K562 (cell line): Measurements from ENCODE around the gene COMP. TPM values are rescaled to one million over a fixed set of nuclear protein-coding genes. Genes with fewer than 3 reads are reported as not detected.

Source experiments
- ATAC-seq: fragments of 200-7000 bp; cut with Tn5 transposase; 3 replicates; pipeline ENCODE4 v1.9.1; 2020; ENCODE audit warnings: moderate library complexity
- BruUV-seq: library from RNA; stranded (reverse); fragments of 400-500 nt; replicated peaks from 2 replicates; lab custom pipeline; 2021; lab: Mats Ljungman, UMichigan
- CTCF ChIA-PET: fragments of 300-600 bp; formaldehyde crosslinking; extraction: SDS; loops from one replicate; lab custom pipeline; 2021; ENCODE audit warnings: low intra/inter-chr PET ratio; lab: Yijun Ruan, JAX
- POLR2A ChIA-PET: fragments of 300-600, 350-650 bp; sonication (Branson Sonifier 250); formaldehyde crosslinking; extraction: SDS; loops from one replicate; lab custom pipeline; 2021; ENCODE audit warnings: antibody characterized with exemption, inconsistent platforms; lab: Yijun Ruan, JAX
- DNase-seq, 4 experiments: peaks; one replicate each; pipeline versions ENCODE4 v3.0.0 to v3.0.0-alpha.2; 2011 to 2018; ENCODE audit warnings: low spot score in 3 of 4, mixed read lengths in 3 of 4; ENCODE audit errors: extremely low read depth in 1 of 4
- FAIRE-seq: peaks from 2 replicates; lab custom pipeline; 2011; peaks lifted over from hg19 to GRCh38; lab: Jason Lieb, UNC
- H2AFZ ChIP-seq: 2 replicates; pipeline ENCODE4 v1.6.0; 2011; ENCODE audit warnings: low read depth, low read length, control low read depth, inconsistent platforms
- H3K27ac ChIP-seq: fragments of 200-600 bp; 3 replicates; pipeline ENCODE4 v1.8.0; 2011; ENCODE audit warnings: low read depth, mild to moderate bottlenecking, control low read depth, inconsistent platforms, low read length, moderate library complexity, mixed read lengths; ENCODE audit errors: extremely low read depth
- H3K27me3 ChIP-seq, 2 experiments: fragments of 300-600 bp in 1 of 2; 2 replicates in 1 of 2; 3 replicates in 1 of 2; pipeline versions ENCODE4 v1.6.0 to v1.8.0; 2011; ENCODE audit warnings: inconsistent platforms in 2 of 2, low read length in 2 of 2, mild to moderate bottlenecking in 1 of 2, mixed read lengths in 1 of 2, moderate library complexity in 1 of 2; ENCODE audit not compliant: control insufficient read depth in 2 of 2, insufficient read depth in 2 of 2
- H3K36me3 ChIP-seq: fragments of 300-600 bp; 3 replicates; pipeline ENCODE4 v1.8.0; 2011; ENCODE audit warnings: mild to moderate bottlenecking, low read length, inconsistent platforms; ENCODE audit not compliant: control insufficient read depth, insufficient read depth
- H3K4me1 ChIP-seq, 2 experiments: fragments of 200-600 bp in 1 of 2; replicated peaks in 1 of 2; 2 replicates in 1 of 2; 3 replicates in 1 of 2; pipeline versions ENCODE4 v1.5.1 to v1.8.0; 2011; ENCODE audit warnings: inconsistent platforms in 2 of 2, low read length in 2 of 2, mild to moderate bottlenecking in 1 of 2, mixed read lengths in 1 of 2, moderate library complexity in 1 of 2; ENCODE audit not compliant: control insufficient read depth in 2 of 2, insufficient read depth in 2 of 2
- H3K4me2 ChIP-seq: 2 replicates; pipeline ENCODE4 v1.6.1; 2011; ENCODE audit warnings: low read length, control low read depth, inconsistent platforms, mixed read lengths; ENCODE audit not compliant: insufficient read depth
- H3K4me3 ChIP-seq: fragments of 200-600 bp; sonication (generic), shearing (Covaris generic); 2 replicates; pipeline ENCODE4 v1.5.1; 2016; ENCODE audit warnings: control low read depth, inconsistent platforms
- H3K79me2 ChIP-seq: fragments of 200-600 bp; 3 replicates; pipeline ENCODE4 v1.8.0; 2011; ENCODE audit warnings: low read length, inconsistent platforms; ENCODE audit not compliant: control insufficient read depth, insufficient read depth
- H3K9ac ChIP-seq, 2 experiments: 2 replicates each; pipeline versions ENCODE4 v1.6.0 to v1.6.1; 2011; ENCODE audit warnings: low read depth in 2 of 2, low read length in 2 of 2, control low read depth in 1 of 2, inconsistent platforms in 1 of 2, mild to moderate bottlenecking in 1 of 2, mixed read lengths in 1 of 2; ENCODE audit not compliant: insufficient read depth in 1 of 2
- H3K9me1 ChIP-seq: one replicate; pipeline ENCODE4 v1.6.0; 2011; ENCODE audit warnings: inconsistent platforms, mild to moderate bottlenecking, low read length, moderate library complexity; ENCODE audit not compliant: control insufficient read depth, insufficient read depth
- H3K9me3 ChIP-seq: replicated peaks from 2 replicates; pipeline ENCODE4 v1.5.1; 2011; ENCODE audit warnings: low read depth, low read length, inconsistent platforms; ENCODE audit not compliant: control insufficient read depth, insufficient read depth
- H4K20me1 ChIP-seq: replicated peaks from 2 replicates; pipeline ENCODE4 v1.6.1; 2011; ENCODE audit warnings: low read length, inconsistent platforms, mixed read lengths; ENCODE audit not compliant: control insufficient read depth, insufficient read depth
- ELF1 ChIP-seq: fragments of 200-800 bp; sonication (Bioruptor generic); IDR thresholded peaks from 2 replicates; pipeline ENCODE4 v1.6.1; 2016; ENCODE audit warnings: missing genetic modification characterization, missing compliant biosample characterization
- LEF1 ChIP-seq: fragments of 450-650 bp; IDR thresholded peaks from 2 replicates; pipeline ENCODE4 v1.6.1; 2016; ENCODE audit warnings: mild to moderate bottlenecking
- POLR2G ChIP-seq: fragments of 200-400 bp; formaldehyde crosslinking; IDR thresholded peaks from 2 replicates; pipeline ENCODE4 v1.6.1; 2017; ENCODE audit warnings: low read depth, mild to moderate bottlenecking, antibody characterized with exemption, low read length, moderate library complexity
- TFAM ChIP-seq: fragments of 250-450 bp; sonication (Bioruptor Pico); conservative IDR thresholded peaks from 2 replicates; pipeline ENCODE4 v1.5.0; 2021; ENCODE audit warnings: mild to moderate bottlenecking, moderate library complexity
- WGBS: fragments of 100-300 bp; shearing (Covaris generic); methylation state at CpG from one replicate; pipeline ENCODE4 v1.1.6; 2016; ENCODE audit warnings: low coverage, mixed read lengths; ENCODE audit not compliant: insufficient coverage; ENCODE audit errors: missing lambda C conversion rate; 5-methylcytosine and 5-hydroxymethylcytosine counted together
- in situ Hi-C: fragments of 300-500 bp; cut with MboI; formaldehyde crosslinking; loops from 4 replicates; pipeline ENCODE4 v1.15.0; 2018; ENCODE audit warnings: inconsistent platforms, mixed read lengths
- intact Hi-C: fragments of 100-400 bp; cut with micrococcal nuclease; formaldehyde crosslinking; loops from 2 replicates; pipeline ENCODE4 v1.14.2; 2022
- polyA plus RNA-seq, 8 experiments: library from polyadenylated mRNA; depleted of rRNA in 4 of 8; stranded (reverse) in 5 of 8; unstranded in 3 of 8; fragments of >200 nt; fragmentation: Nextera tagmentation in 2 of 8; fragmentation: Illumina TruSeq in 1 of 8; extraction: Ambion mirVana in 2 of 8; extraction: Trizol in 1 of 8; gene quantifications; 2 replicates each; pipeline versions ENCODE4 v1.2.1 to v1.2.3, GENCODE V29; 2011 to 2014; ENCODE audit warnings: inconsistent platforms in 1 of 8, missing spikeins in 1 of 8
- total RNA-seq, 7 experiments: library from RNA; depleted of rRNA in 6 of 7; stranded (reverse); fragments of >200 nt in 6 of 7; fragmentation: Illumina TruSeq in 2 of 7; extraction: Trizol in 2 of 7; gene quantifications; 2 replicates each; pipeline versions ENCODE4 v1.2.1 to v1.2.3, GENCODE V29; 2011 to 2021; ENCODE audit warnings: low replicate concordance in 1 of 7
- TF ChIP-seq, protein P1 (sequence below): fragments of 250-450 bp; sonication (Bioruptor Pico); IDR thresholded peaks from 2 replicates; pipeline ENCODE4 v1.8.0; 2021; ENCODE audit warnings: borderline replicate concordance, mild to moderate bottlenecking, moderate library complexity; ENCODE audit not compliant: poor library complexity, severe bottlenecking

COMP gene
- total and polyA plus RNA-seq, 9 of the 15 experiments (the other 6 are each of a cell fraction or from before 2014, with no cell fraction given) = 0.07 TPM; not detected in 8

DNA sequence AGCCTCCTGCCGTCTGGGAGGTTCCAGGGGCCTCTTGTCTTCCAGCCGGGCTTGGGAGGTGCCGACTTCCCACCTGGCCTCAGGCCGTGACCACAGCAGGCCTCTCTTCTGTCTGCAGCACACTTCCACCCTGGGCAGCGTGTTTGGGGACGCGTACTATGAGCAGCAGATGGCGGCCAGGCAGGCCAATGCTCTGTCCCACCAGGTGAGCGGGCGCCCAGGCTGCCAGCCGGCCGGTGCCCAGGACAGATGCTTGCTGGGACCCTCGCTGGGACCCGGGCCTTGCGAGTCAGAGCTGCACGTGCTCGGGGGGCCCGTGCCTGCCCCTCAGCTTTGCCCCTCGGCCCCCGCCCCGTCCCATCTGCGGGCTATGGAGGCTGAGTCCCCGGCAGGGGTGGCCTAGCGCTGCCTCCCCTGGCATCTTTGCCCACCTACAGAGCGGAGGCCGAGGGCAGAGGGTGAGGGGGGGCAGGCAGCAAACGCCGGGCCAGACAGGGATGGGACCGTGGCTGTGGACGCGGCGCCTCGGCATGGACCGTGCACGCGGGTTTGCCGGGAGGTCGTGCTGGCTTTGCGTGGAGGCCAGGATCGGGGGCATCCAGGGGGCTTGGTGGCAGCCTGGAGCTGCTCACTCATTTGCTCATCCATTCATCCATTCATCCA, 16.2 kb downstream of the COMP start:
- ChIA-PET POLR2A (interaction anchor here (0.6 kb wide), 1 partner anchor 268 kb away, joined by 3 read pairs; no protein-coding TSS in a partner anchor), CTCF (no interaction called here)
- H3K36me3 ChIP-seq = no peaks in the 10 kb centered on the region
- H3K27ac ChIP-seq = no peak overlapping the region
- no peak for DNase-seq
- no TSS peak for BruUV-seq
- no peak for FAIRE-seq
- no peak for TF ChIP-seq LEF1
- TF ChIP-seq POLR2G = peak; percentile 51; the same call in 1 of the 2 replicates
- H3K4me2 ChIP-seq = no peak overlapping the region
- H3K9ac ChIP-seq = no peak overlapping the region
- peaks cover 23 to 64% of the 10 kb centered on the region in 2 experiments; a peak in 4 of 5 replicates for H3K27me3 ChIP-seq
- intact Hi-C loops = loop anchor here (5.0 kb wide), 2 partner anchors 92 to 212 kb away; no protein-coding TSS in a partner anchor
- peaks cover 0 to 65% of the 10 kb centered on the region in 2 experiments; a peak in 3 of 5 replicates for H3K4me1 ChIP-seq
- no peaks in the 10 kb centered on the region for H3K79me2 ChIP-seq
- no peak for ATAC-seq
- H3K9me1 ChIP-seq = no peaks in the 10 kb centered on the region
- no peaks in the 10 kb centered on the region; the same call in 1 of the 2 replicates for H3K9me3 ChIP-seq
- H3K4me3 ChIP-seq = no peak overlapping the region
- H2AFZ ChIP-seq = no peak overlapping the region
- 53% methylated on average over 31 of the region's 40 CpGs for WGBS
- in situ Hi-C loops = no loop called here
- H4K20me1 ChIP-seq = peaks cover 16% of the 10 kb centered on the region

- intact Hi-C loops = loop anchor here (5.0 kb wide), 2 partner anchors 93 to 213 kb away; no protein-coding TSS in a partner anchor
- WGBS = 24% methylated on average over 8 of the region's 11 CpGs
- TF ChIP-seq TFAM (CRISPR knock-in tag) = no peak
- no peak for TF ChIP-seq ELF1 (tag)
- TF ChIP-seq, protein P1, sequence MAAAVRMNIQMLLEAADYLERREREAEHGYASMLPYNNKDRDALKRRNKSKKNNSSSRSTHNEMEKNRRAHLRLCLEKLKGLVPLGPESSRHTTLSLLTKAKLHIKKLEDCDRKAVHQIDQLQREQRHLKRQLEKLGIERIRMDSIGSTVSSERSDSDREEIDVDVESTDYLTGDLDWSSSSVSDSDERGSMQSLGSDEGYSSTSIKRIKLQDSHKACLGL (CRISPR knock-in tag) = no peak
Measured at GRCh38 chr19:18774107-18774506, 17.0 kb downstream of the COMP start.

More at GRCh38 chr19:18774107-18774506, 17.0 kb downstream of the COMP start:
- no peak overlapping the region for H3K4me3 ChIP-seq
- no peak overlapping the region for H3K9ac ChIP-seq
- ChIA-PET CTCF (no interaction called here), POLR2A (interaction anchor here (0.6 kb wide), 1 partner anchor 10 kb away, joined by 3 read pairs; no protein-coding TSS in a partner anchor)
- peaks cover 17% of the 10 kb centered on the region for H4K20me1 ChIP-seq
- FAIRE-seq (no peak), ATAC-seq (no peak), DNase-seq (no peak)
- no peaks in the 10 kb centered on the region for H3K36me3 ChIP-seq
- no peaks in the 10 kb centered on the region for H3K79me2 ChIP-seq
- no TSS peak for BruUV-seq
- no peak overlapping the region for H3K4me2 ChIP-seq
- in situ Hi-C loops = no loop called here
- peaks cover 18 to 58% of the 10 kb centered on the region in 2 experiments; a peak in 4 of 5 replicates for H3K27me3 ChIP-seq
- H3K9me3 ChIP-seq = no peaks in the 10 kb centered on the region; the same call in 1 of the 2 replicates
- H3K27ac ChIP-seq = no peak overlapping the region
- H2AFZ ChIP-seq = no peak overlapping the region
- H3K4me1 ChIP-seq = peaks cover 0 to 65% of the 10 kb centered on the region in 2 experiments; a peak in 3 of 5 replicates
- H3K9me1 ChIP-seq = no peaks in the 10 kb centered on the region
